Fibroblast of lung (primary cell): ENCODE data around the gene LLCFC1. TPM values are rescaled to one million over a fixed set of nuclear protein-coding genes. Genes with fewer than 3 reads are reported as not detected.

Experiments
- DNase-seq, 2 donors: peaks; one replicate each; pipeline versions ENCODE4 v3.0.0 to v3.0.0-alpha.2; 2010; ENCODE audit warnings: low read depth in 2 of 2
- H2AFZ ChIP-seq: 2 replicates; pipeline ENCODE4 v1.5.1; 2012; ENCODE audit warnings: low read length, control low read depth, inconsistent platforms
- H3K27ac ChIP-seq: 2 replicates; pipeline ENCODE4 v1.5.1; 2011; ENCODE audit warnings: low read length, control low read depth; ENCODE audit not compliant: insufficient read depth
- H3K27me3 ChIP-seq: 2 replicates; pipeline ENCODE4 v1.5.1; 2011; ENCODE audit warnings: mild to moderate bottlenecking, low read length; ENCODE audit not compliant: control insufficient read depth, insufficient read depth
- H3K36me3 ChIP-seq: 2 replicates; pipeline ENCODE4 v1.5.1; 2011; ENCODE audit warnings: low read length; ENCODE audit not compliant: control insufficient read depth, insufficient read depth
- H3K4me1 ChIP-seq: 2 replicates; pipeline ENCODE4 v1.5.1; 2011; ENCODE audit warnings: low read length; ENCODE audit not compliant: control insufficient read depth, insufficient read depth; ENCODE audit errors: extremely low read depth
- H3K4me2 ChIP-seq: 2 replicates; pipeline ENCODE4 v1.5.1; 2011; ENCODE audit warnings: low read length, control low read depth; ENCODE audit not compliant: insufficient read depth; ENCODE audit errors: extremely low read depth
- H3K4me3 ChIP-seq, 4 experiments: fragments of 200-600 bp in 1 of 4; sonication (generic) in 1 of 4; replicated peaks in 1 of 4; 2 replicates each; pipeline ENCODE4 v1.5.1; 2011 to 2016; ENCODE audit warnings: low read length in 4 of 4, low read depth in 3 of 4, mild to moderate bottlenecking in 3 of 4, control low read depth in 2 of 4, inconsistent platforms in 1 of 4, mixed read lengths in 1 of 4; ENCODE audit not compliant: insufficient read depth in 1 of 4; ENCODE audit errors: control extremely low read depth in 1 of 4
- H3K79me2 ChIP-seq: 2 replicates; pipeline ENCODE4 v1.5.1; 2012; ENCODE audit warnings: mild to moderate bottlenecking, low read length, inconsistent platforms; ENCODE audit not compliant: control insufficient read depth, insufficient read depth
- H3K9ac ChIP-seq: 2 replicates; pipeline ENCODE4 v1.5.1; 2011; ENCODE audit warnings: mild to moderate bottlenecking, low read length, control low read depth; ENCODE audit not compliant: insufficient read depth
- H3K9me3 ChIP-seq: 2 replicates; pipeline ENCODE4 v1.5.1; 2012; ENCODE audit warnings: low read depth, low read length; ENCODE audit not compliant: control insufficient read depth, insufficient read depth
- H4K20me1 ChIP-seq: 2 replicates; pipeline ENCODE4 v1.5.1; 2011; ENCODE audit warnings: low read length; ENCODE audit not compliant: control insufficient read depth, insufficient read depth; ENCODE audit errors: extremely low read depth
- EZH2 ChIP-seq: IDR thresholded peaks from 2 replicates; pipeline ENCODE4 v1.5.1; 2012; ENCODE audit warnings: low read length, control low read depth, mild to moderate bottlenecking; ENCODE audit errors: missing control alignments
- polyA plus RNA-seq, 2 donors: library from polyadenylated mRNA; depleted of rRNA in 1 of 2; stranded (reverse) in 1 of 2; unstranded in 1 of 2; fragments of >200 nt; gene quantifications; 2 replicates each; pipeline ENCODE4 v1.2.1, GENCODE V29; 2011 to 2012; ENCODE audit warnings: missing spikeins in 1 of 2
- total RNA-seq: library from RNA; depleted of rRNA; stranded (reverse); fragments of >200 nt; gene quantifications from 2 replicates; pipeline ENCODE4 v1.2.1, GENCODE V29; 2014
- TF ChIP-seq, protein P1 (sequence below), 2 donors: IDR thresholded peaks in 1 of 2; conservative IDR thresholded peaks in 1 of 2; 1 replicate in 1 of 2; 2 replicates in 1 of 2; pipeline ENCODE4 v1.5.1; 2011 to 2012; ENCODE audit warnings: low read length in 2 of 2, control low read depth in 1 of 2, inconsistent platforms in 1 of 2, low read depth in 1 of 2, mild to moderate bottlenecking in 1 of 2

The LLCFC1 gene
- total and polyA plus RNA-seq, 2 donors (not counting 1 experiment from before 2014, with no cell fraction given) = not detected

DNA sequence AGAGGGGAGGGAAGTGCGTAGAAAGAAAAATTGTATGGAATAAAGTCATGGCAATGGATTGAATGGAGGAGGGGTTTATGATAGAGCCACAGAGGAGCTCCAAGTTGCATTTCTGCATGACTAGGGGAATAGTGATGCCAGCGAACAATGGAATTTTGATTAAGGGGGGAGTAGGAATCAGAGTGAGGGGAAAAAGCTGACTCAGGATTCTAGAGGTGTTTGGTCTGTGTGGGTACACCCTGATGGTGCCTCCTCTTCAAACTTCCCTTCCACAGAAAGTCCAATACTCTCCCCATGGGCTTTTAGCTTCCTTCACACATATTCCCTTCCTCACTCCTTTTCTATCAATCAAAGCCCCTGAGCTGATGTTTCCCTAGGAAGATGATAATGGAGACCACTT is 24.7 kb downstream of the LLCFC1 start:
- no peak overlapping the region for H3K4me2 ChIP-seq
- H3K9me3 ChIP-seq = no peaks in the 10 kb centered on the region
- TF ChIP-seq EZH2 = no peak
- TF ChIP-seq, protein P1, sequence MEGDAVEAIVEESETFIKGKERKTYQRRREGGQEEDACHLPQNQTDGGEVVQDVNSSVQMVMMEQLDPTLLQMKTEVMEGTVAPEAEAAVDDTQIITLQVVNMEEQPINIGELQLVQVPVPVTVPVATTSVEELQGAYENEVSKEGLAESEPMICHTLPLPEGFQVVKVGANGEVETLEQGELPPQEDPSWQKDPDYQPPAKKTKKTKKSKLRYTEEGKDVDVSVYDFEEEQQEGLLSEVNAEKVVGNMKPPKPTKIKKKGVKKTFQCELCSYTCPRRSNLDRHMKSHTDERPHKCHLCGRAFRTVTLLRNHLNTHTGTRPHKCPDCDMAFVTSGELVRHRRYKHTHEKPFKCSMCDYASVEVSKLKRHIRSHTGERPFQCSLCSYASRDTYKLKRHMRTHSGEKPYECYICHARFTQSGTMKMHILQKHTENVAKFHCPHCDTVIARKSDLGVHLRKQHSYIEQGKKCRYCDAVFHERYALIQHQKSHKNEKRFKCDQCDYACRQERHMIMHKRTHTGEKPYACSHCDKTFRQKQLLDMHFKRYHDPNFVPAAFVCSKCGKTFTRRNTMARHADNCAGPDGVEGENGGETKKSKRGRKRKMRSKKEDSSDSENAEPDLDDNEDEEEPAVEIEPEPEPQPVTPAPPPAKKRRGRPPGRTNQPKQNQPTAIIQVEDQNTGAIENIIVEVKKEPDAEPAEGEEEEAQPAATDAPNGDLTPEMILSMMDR (conservative IDR thresholded peaks at IDR 0.05 in 1 of 2, IDR thresholded peaks at IDR 0.05 in 1 of 2; ENCODE audit: low read depth in 1 of 2, low read length in 2 of 2) = no peak
- H3K36me3 ChIP-seq = no peaks in the 10 kb centered on the region
- no peaks in the 10 kb centered on the region for H3K4me1 ChIP-seq
- no peak overlapping the region for H3K9ac ChIP-seq
- DNase-seq = no peak
- H4K20me1 ChIP-seq = no peaks in the 10 kb centered on the region
- H3K27me3 ChIP-seq = no peaks in the 10 kb centered on the region
- H3K79me2 ChIP-seq = no peaks in the 10 kb centered on the region
- H2AFZ ChIP-seq = no peak overlapping the region
- H3K27ac ChIP-seq = no peak overlapping the region
- no peak overlapping the region for H3K4me3 ChIP-seq

DNA sequence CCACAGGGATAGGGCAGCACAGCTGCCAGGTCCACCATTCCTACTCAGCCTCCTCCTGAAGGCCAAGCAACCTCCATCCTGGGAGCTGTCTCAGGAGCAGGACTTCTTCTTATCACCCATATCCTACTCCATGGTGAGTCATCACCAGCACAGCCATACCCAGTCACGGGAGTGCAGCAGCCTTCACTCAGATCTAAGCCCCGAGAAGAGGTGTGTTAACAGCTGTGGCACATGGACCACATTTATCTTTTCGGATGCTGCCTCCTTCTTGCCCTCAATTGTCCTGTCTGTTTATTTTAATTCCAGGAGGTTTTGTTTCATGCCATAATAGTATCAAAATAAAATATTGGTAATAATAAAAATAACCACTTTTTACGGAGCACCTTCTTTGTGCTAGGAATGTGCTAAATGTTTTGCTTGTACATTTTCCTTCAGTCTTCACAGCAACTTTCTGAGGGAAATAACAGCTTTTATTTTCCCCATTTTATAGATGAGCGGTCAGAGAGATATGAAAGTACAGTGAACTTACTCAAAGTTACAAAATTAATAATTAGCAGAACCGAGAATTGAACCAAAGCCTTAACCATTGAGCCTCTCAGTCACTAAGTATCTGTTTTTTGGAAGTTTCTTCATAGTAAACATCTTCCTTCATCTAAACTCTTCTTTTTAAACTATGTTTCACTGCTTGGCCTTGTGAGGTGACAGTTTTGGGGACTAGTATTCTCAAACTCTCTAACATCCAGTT is 25.4 kb downstream of the LLCFC1 start:
- no peaks in the 10 kb centered on the region for H3K9me3 ChIP-seq
- no peaks in the 10 kb centered on the region for H3K79me2 ChIP-seq
- no peak overlapping the region for H2AFZ ChIP-seq
- no peaks in the 10 kb centered on the region for H4K20me1 ChIP-seq
- H3K4me1 ChIP-seq = no peaks in the 10 kb centered on the region
- no peak overlapping the region for H3K9ac ChIP-seq
- H3K27me3 ChIP-seq = no peaks in the 10 kb centered on the region
- no peak for DNase-seq
- H3K27ac ChIP-seq = no peak overlapping the region
- no peak overlapping the region for H3K4me3 ChIP-seq
- H3K4me2 ChIP-seq = no peak overlapping the region
- TF ChIP-seq, protein P1 (conservative IDR thresholded peaks at IDR 0.05 in 1 of 2, IDR thresholded peaks at IDR 0.05 in 1 of 2; ENCODE audit: low read depth in 1 of 2, low read length in 2 of 2) = no peak
- TF ChIP-seq EZH2 = no peak
- no peaks in the 10 kb centered on the region for H3K36me3 ChIP-seq

DNA sequence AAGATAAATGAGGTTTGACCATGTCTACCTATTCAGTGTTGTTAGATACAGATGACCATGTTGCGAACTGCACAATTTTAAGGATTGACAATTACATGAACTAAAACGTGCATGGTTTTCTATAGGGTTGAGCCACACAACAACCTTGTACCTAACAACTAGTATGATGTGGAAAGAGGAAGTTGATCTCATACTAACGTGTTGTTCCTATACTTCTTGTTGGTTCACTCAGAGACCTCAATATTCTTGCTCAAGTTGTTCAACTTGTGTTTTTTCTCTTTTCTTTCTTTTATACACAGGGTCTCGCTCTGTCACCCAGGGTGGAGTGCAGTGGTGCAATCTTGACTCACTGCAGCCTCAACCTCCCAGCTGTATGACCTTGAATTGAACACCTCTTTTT is 28.9 kb downstream of the LLCFC1 start:
- Histone ChIP-seq H4K20me1 (no peaks in the 10 kb centered on the region), H3K79me2 (no peaks in the 10 kb centered on the region), H3K4me2 (no peak overlapping the region), H3K9ac (no peak overlapping the region), H3K27me3 (no peaks in the 10 kb centered on the region), H3K4me1 (no peaks in the 10 kb centered on the region), H3K4me3 (no peak overlapping the region), H3K9me3 (no peaks in the 10 kb centered on the region), H2AFZ (no peak overlapping the region), H3K36me3 (no peaks in the 10 kb centered on the region), H3K27ac (no peak overlapping the region)
- TF ChIP-seq, protein P1 (conservative IDR thresholded peaks at IDR 0.05 in 1 of 2, IDR thresholded peaks at IDR 0.05 in 1 of 2; ENCODE audit: low read depth in 1 of 2, low read length in 2 of 2) = no peak
- TF ChIP-seq EZH2 = no peak
- no peak for DNase-seq
